GM12875 (cell line): ENCODE measurements around the gene MIA.
"Not testable (repeated sequence)": the region's sequence is repeated elsewhere in the genome, so short reads cannot be mapped to it uniquely, and the experiment has no call there.

Source experiments
- H3K4me3 ChIP-seq: one replicate; pipeline ENCODE4 v1.5.1; 2011; ENCODE audit warnings: low read depth, low read length, control low read depth
- TF ChIP-seq, protein P1 (sequence below): IDR thresholded peaks from 2 replicates; pipeline ENCODE4 v1.5.1; 2011; ENCODE audit warnings: low read depth, mild to moderate bottlenecking, control low read depth, inconsistent platforms, low read length, moderate library complexity, borderline replicate concordance; ENCODE audit not compliant: insufficient read depth

Gene MIA

GRCh38 chr19:40811478-40812341, 36.4 kb downstream of the MIA start:
- peak overlapping the region; percentile 10 for H3K4me3 ChIP-seq
- TF ChIP-seq, protein P1, sequence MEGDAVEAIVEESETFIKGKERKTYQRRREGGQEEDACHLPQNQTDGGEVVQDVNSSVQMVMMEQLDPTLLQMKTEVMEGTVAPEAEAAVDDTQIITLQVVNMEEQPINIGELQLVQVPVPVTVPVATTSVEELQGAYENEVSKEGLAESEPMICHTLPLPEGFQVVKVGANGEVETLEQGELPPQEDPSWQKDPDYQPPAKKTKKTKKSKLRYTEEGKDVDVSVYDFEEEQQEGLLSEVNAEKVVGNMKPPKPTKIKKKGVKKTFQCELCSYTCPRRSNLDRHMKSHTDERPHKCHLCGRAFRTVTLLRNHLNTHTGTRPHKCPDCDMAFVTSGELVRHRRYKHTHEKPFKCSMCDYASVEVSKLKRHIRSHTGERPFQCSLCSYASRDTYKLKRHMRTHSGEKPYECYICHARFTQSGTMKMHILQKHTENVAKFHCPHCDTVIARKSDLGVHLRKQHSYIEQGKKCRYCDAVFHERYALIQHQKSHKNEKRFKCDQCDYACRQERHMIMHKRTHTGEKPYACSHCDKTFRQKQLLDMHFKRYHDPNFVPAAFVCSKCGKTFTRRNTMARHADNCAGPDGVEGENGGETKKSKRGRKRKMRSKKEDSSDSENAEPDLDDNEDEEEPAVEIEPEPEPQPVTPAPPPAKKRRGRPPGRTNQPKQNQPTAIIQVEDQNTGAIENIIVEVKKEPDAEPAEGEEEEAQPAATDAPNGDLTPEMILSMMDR, result no peak

- not testable (repeated sequence) for H3K4me3 ChIP-seq
These were observed 37.2 kb downstream of the MIA start for GRCh38 chr19:40812571-40812970.

GRCh38 chr19:40813182-40813581, 37.9 kb downstream of the MIA start:
- TF ChIP-seq, protein P1, result no peak
- H3K4me3 ChIP-seq, result no peak overlapping the region

GRCh38 chr19:40815223-40815622, 39.9 kb downstream of the MIA start:
- TF ChIP-seq, protein P1, result no peak
- H3K4me3 ChIP-seq, result no peak overlapping the region

- H3K4me3 ChIP-seq, result not testable (repeated sequence)
- TF ChIP-seq, protein P1, result peak; percentile 54
These were observed 43.4 kb downstream of the MIA start for GRCh38 chr19:40818480-40819399.

DNA sequence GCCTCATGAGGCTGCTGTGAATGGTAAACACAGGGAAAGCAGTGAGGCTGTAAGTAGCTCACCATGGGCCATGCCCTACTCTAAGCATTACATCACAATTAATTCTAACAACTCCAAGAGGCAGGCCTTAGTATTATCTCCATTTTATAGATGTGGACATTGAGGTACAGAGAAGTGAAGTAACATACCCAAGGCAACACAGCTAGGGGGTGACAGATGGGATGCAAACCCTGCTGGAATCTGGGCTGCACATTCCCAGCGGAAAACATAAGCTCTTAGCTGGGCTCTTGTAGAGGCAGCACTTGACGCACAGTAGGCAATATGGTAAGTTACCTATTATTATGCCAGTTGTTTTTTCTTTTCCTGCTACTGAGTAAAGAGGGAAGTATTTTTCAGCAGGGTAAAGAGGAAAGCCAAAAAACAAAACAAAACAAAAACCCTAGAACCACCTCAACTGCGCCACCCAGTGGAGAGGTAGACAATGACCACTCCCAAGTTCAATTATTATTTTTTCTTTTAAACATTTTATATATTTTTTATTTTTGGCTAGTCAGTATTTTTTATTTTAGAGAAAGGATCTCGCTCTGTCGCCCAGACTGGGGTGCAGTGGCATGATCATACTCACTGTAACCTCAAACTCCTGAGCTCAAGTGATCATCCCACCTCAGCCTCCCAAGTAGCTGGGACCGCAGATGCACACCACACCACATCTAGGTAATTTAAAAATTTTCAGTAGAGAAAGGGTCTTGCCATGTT, 44.3 kb downstream of the MIA start:
- H3K4me3 ChIP-seq, result not testable (repeated sequence)
- TF ChIP-seq, protein P1, result peak; percentile 57

GRCh38 chr19:40822161-40822560, 46.8 kb downstream of the MIA start:
- TF ChIP-seq, protein P1, result no peak
- H3K4me3 ChIP-seq, result no peak overlapping the region

DNA sequence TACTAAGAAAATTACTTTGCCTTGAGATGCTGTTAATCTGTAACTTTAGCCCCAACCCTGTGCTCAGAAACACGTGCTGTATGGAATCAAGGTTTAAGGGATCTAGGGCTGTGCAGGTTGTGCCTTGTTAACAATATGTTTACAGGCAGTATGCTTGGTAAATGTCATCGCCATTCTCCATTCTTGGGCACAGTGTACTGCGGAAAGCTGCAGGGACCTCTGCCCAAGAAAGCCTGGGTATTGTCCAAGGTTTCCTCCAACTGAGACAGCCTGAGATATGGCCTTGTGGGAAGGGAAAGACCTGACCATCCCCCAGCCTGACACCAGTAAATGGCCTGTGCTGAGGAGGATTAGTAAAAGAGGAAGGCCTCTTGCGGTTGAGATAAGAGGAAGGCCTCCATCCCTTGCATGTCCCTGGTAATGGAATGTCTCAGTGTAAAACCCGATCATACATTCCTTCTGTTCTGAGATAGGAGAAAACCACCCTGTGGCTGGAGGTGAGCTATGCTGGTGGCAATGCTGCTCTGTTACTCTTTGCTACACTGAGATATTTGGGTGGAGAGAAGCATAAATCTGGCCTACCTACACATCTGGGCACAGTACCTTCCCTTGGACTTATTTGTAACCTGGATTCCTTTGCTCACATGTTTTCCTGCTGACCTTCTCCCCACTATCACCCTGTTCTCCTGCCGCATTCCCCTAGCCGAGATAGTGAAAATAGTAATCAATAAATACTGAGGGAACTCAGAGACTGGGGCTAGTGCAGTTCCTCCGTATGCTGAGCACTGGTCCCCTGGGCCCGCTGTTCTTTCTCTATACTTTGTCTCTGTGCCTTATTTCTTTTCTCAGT, 47.6 kb downstream of the MIA start:
- H3K4me3 ChIP-seq, result not testable (repeated sequence)

DNA sequence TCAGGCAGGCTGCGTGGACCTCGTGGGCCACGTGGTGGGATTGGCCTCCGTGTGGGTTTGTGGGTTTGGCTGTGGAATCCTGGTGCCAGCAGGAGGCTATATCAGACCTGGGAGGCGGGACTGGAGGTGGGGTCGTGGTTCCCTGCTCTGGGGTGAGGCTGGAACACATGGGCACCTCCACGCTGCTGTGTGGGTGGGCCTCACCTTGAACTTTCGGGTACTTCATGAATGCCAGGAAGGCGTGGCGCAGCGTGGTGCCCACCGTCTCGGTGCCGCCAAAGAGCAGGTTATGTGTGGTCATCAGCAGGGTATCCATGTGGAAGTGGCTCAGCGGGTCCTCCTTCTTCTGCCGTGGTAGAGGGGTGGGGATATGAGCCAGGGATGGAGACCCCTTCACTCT, 49.6 kb downstream of the MIA start:
- H3K4me3 ChIP-seq, result not testable (repeated sequence)
